Right atrium auricular region (tissue), 2 donors: ENCODE results near the gene ROCK2. TPM values are rescaled to one million over a fixed set of nuclear protein-coding genes. Genes with fewer than 3 reads are reported as not detected.
"Not testable (repeated sequence)": the region's sequence is repeated elsewhere in the genome, so short reads cannot be mapped to it uniquely, and the experiment has no call there.

Experiments
- DNase-seq: peaks from one replicate; pipeline ENCODE4 v3.0.0-alpha.2; 2019; ENCODE audit warnings: low spot score
- H3K27ac ChIP-seq, 2 donors: fragments of 200-600 bp; sonication (generic); 1 replicate in 1 of 2; 2 replicates in 1 of 2; pipeline ENCODE4 v1.5.1; 2016 to 2019
- H3K27me3 ChIP-seq, 2 donors: fragments of 200-600 bp; sonication (generic); one replicate each; pipeline versions ENCODE4 v1.5.1 to v1.6.0; 2017 to 2019
- H3K36me3 ChIP-seq: fragments of 200-600 bp; sonication (generic); one replicate; pipeline ENCODE4 v1.5.1; 2016
- H3K4me1 ChIP-seq, 2 donors: fragments of 200-600 bp; sonication (generic); one replicate each; pipeline versions ENCODE4 v1.5.1 to v1.6.0; 2017 to 2019
- H3K4me3 ChIP-seq, 2 donors: fragments of 200-600 bp; sonication (generic); 1 replicate in 1 of 2; 2 replicates in 1 of 2; pipeline ENCODE4 v1.5.1; 2017 to 2019; ENCODE audit warnings: mild to moderate bottlenecking in 1 of 2, moderate library complexity in 1 of 2
- H3K9me3 ChIP-seq, 2 donors: fragments of 200-600 bp; sonication (generic); one replicate each; pipeline ENCODE4 v1.5.1; 2019
- CTCF ChIP-seq, 2 donors: fragments of 200-600 bp; sonication (generic); IDR thresholded peaks; one replicate each; pipeline ENCODE4 v1.5.1; 2019; ENCODE audit warnings: antibody characterized with exemption in 2 of 2
- total RNA-seq, 2 donors: library from RNA; depleted of rRNA; stranded (reverse); fragments of >200 nt; gene quantifications; one replicate each; pipeline ENCODE4 v1.1.0, GENCODE V29; 2016

Gene ROCK2
- total RNA-seq, 2 donors from 2014 or later = 32.3 to 32.6 TPM

GRCh38 chr2:11329776-11330175, 14.7 kb downstream of the ROCK2 start:
- no peak overlapping the region for H3K4me3 ChIP-seq
- H3K9me3 ChIP-seq = no peaks in the 10 kb centered on the region
- peaks cover 0 to 32% of the 10 kb centered on the region in 2 donors for H3K4me1 ChIP-seq
- no peak for DNase-seq
- peak overlapping the region; percentile 1 to 26 for H3K27ac ChIP-seq
- no peaks in the 10 kb centered on the region for H3K36me3 ChIP-seq
- TF ChIP-seq CTCF (IDR thresholded peaks at IDR 0.05) = no peak
- H3K27me3 ChIP-seq = no peaks in the 10 kb centered on the region

GRCh38 chr2:11328522-11328921, 15.9 kb downstream of the ROCK2 start:
- not testable (repeated sequence) for H3K9me3 ChIP-seq, DNase-seq, H3K4me3 ChIP-seq, H3K27ac ChIP-seq, H3K27me3 ChIP-seq, H3K36me3 ChIP-seq
- H3K4me1 ChIP-seq = peaks cover 0 to 26% of the 10 kb centered on the region in 2 donors

GRCh38 chr2:11327871-11328270, 16.6 kb downstream of the ROCK2 start:
- H3K4me1 ChIP-seq = peaks cover 0 to 24% of the 10 kb centered on the region in 2 donors
- no peak overlapping the region for H3K27ac ChIP-seq
- no peak for DNase-seq
- H3K9me3 ChIP-seq = no peaks in the 10 kb centered on the region
- H3K4me3 ChIP-seq = no peak overlapping the region
- no peaks in the 10 kb centered on the region for H3K36me3 ChIP-seq
- no peak for TF ChIP-seq CTCF (IDR thresholded peaks at IDR 0.05)
- no peaks in the 10 kb centered on the region for H3K27me3 ChIP-seq

GRCh38 chr2:11326677-11327211, 17.7 kb downstream of the ROCK2 start:
- Histone ChIP-seq H3K27me3 (no peaks in the 10 kb centered on the region), H3K4me1 (peaks cover 0 to 23% of the 10 kb centered on the region in 2 donors), H3K36me3 (no peaks in the 10 kb centered on the region), H3K27ac (no peak overlapping the region), H3K9me3 (no peaks in the 10 kb centered on the region), H3K4me3 (no peak overlapping the region)
- DNase-seq = no peak
- no peak for TF ChIP-seq CTCF (IDR thresholded peaks at IDR 0.05)

GRCh38 chr2:11325961-11326676, 18.3 kb downstream of the ROCK2 start:
- no peak for DNase-seq

More at GRCh38 chr2:11325961-11326676, 18.3 kb downstream of the ROCK2 start:
- Histone ChIP-seq H3K27me3 (no peaks in the 10 kb centered on the region), H3K4me1 (peaks cover 0 to 23% of the 10 kb centered on the region in 2 donors), H3K27ac (no peak overlapping the region), H3K4me3 (no peak overlapping the region), H3K9me3 (no peaks in the 10 kb centered on the region), H3K36me3 (no peaks in the 10 kb centered on the region)
- no peak for TF ChIP-seq CTCF (IDR thresholded peaks at IDR 0.05)
